A673 (cell line): ENCODE measurements around the gene AKT3.

Source experiments
- CTCF ChIP-seq: fragments of 300-800, 200-600 bp; sonication (generic); conservative IDR thresholded peaks from 2 replicates; pipeline ENCODE4 v1.5.1; 2017; ENCODE audit warnings: low read depth, mild to moderate bottlenecking, antibody characterized with exemption, low read length, moderate library complexity, mixed read lengths
- EZH2 ChIP-seq: fragments of 200-600 bp; sonication (generic); IDR thresholded peaks from 2 replicates; pipeline ENCODE4 v1.6.1; 2017; ENCODE audit warnings: borderline replicate concordance, low read depth, mild to moderate bottlenecking, mixed read lengths, antibody characterized with exemption, low read length; ENCODE audit not compliant: poor library complexity, severe bottlenecking

- no peak for TF ChIP-seq CTCF
- TF ChIP-seq EZH2 = no peak
These were observed 394.0 kb downstream of the AKT3 start for GRCh38 chr1:243455760-243456651.
